K562 (cell line): Measurements from ENCODE around the gene CELA3A. TPM values are rescaled to one million over a fixed set of nuclear protein-coding genes. Genes with fewer than 3 reads are reported as not detected.

Experiments
- BRD9 ChIP-seq: fragments of 450-650 bp; IDR thresholded peaks from 2 replicates; pipeline ENCODE4 v1.6.1; 2018; ENCODE audit warnings: low read depth; ENCODE audit not compliant: partially characterized antibody
- KLF10 ChIP-seq: fragments of 250-450 bp; sonication (Bioruptor Pico); IDR thresholded peaks from 2 replicates; pipeline ENCODE4 v1.6.1; 2021; ENCODE audit warnings: matching md5 sums
- MGA ChIP-seq: fragments of 450-650 bp; IDR thresholded peaks from 2 replicates; pipeline ENCODE4 v1.6.1; 2016; ENCODE audit warnings: mild to moderate bottlenecking, moderate library complexity
- SIRT6 ChIP-seq: IDR thresholded peaks from one replicate; pipeline ENCODE4 v1.6.1; 2012; ENCODE audit warnings: low read depth, mild to moderate bottlenecking, control low read depth, inconsistent platforms, low read length, moderate library complexity
- TCF7L2 ChIP-seq: fragments of 150-350 bp; IDR thresholded peaks from 2 replicates; pipeline ENCODE4 v1.6.1; 2016; ENCODE audit warnings: low read depth, mild to moderate bottlenecking, low read length, moderate library complexity
- ZNF318 ChIP-seq, 2 experiments: fragments of 450-650 bp; IDR thresholded peaks; 2 replicates each; pipeline ENCODE4 v1.6.1; 2016; ENCODE audit warnings: mild to moderate bottlenecking in 2 of 2, borderline replicate concordance in 1 of 2, low read depth in 1 of 2, moderate library complexity in 1 of 2
- polyA plus RNA-seq, 8 experiments: library from polyadenylated mRNA; depleted of rRNA in 4 of 8; stranded (reverse) in 5 of 8; unstranded in 3 of 8; fragments of >200 nt; fragmentation: Nextera tagmentation in 2 of 8; fragmentation: Illumina TruSeq in 1 of 8; extraction: Ambion mirVana in 2 of 8; extraction: Trizol in 1 of 8; gene quantifications; 2 replicates each; pipeline versions ENCODE4 v1.2.1 to v1.2.3, GENCODE V29; 2011 to 2014; ENCODE audit warnings: inconsistent platforms in 1 of 8, missing spikeins in 1 of 8
- total RNA-seq, 7 experiments: library from RNA; depleted of rRNA in 6 of 7; stranded (reverse); fragments of >200 nt in 6 of 7; fragmentation: Illumina TruSeq in 2 of 7; extraction: Trizol in 2 of 7; gene quantifications; 2 replicates each; pipeline versions ENCODE4 v1.2.1 to v1.2.3, GENCODE V29; 2011 to 2021; ENCODE audit warnings: low replicate concordance in 1 of 7

The CELA3A gene
- total and polyA plus RNA-seq, 9 of the 15 experiments (the other 6 are each of a cell fraction or from before 2014, with no cell fraction given), result 5.4 TPM; not detected in 8

- TF ChIP-seq MGA (peak; percentile 19; the same call in 1 of the 2 replicates), BRD9 (peak; percentile 89), SIRT6 (no peak), TCF7L2 (no peak), KLF10 (CRISPR knock-in tag) (no peak), ZNF318 (IDR thresholded peaks at IDR 0.05; ENCODE audit: borderline replicate concordance in 1 of 2, low read depth in 1 of 2) (no peak)
Observed at GRCh38 chr1:22025368-22026155, 24.1 kb downstream of the CELA3A start (continued).
